GM23338 (cell line): ENCODE measurements around the gene ATAD2B.

Experiments
- EZH2 ChIP-seq: fragments of 200-600 bp; sonication (generic); IDR thresholded peaks from one replicate; pipeline ENCODE4 v1.8.0; 2017; ENCODE audit warnings: antibody characterized with exemption, mild to moderate bottlenecking, low read depth; ENCODE audit not compliant: unreplicated experiment
- ZNF331 ChIP-seq: fragments of 250-450 bp; sonication (Bioruptor Pico); IDR thresholded peaks from 2 replicates; pipeline ENCODE4 v1.5.0; 2020; ENCODE audit warnings: low read depth, mild to moderate bottlenecking, moderate library complexity
- TF ChIP-seq, protein P1 (sequence below), 2 experiments: fragments of 200-600 bp in 1 of 2; sonication (generic) in 1 of 2; conservative IDR thresholded peaks; 2 replicates each; pipeline versions ENCODE4 v1.5.1 to v1.6.1; 2016 to 2017; ENCODE audit warnings: antibody characterized with exemption in 2 of 2, low read depth in 2 of 2, mild to moderate bottlenecking in 2 of 2, moderate library complexity in 1 of 2
- TF ChIP-seq, protein P2 (sequence below): IDR thresholded peaks from one replicate; pipeline ENCODE4 v1.6.1; 2018; ENCODE audit warnings: antibody characterized with exemption; ENCODE audit not compliant: unreplicated experiment

DNA sequence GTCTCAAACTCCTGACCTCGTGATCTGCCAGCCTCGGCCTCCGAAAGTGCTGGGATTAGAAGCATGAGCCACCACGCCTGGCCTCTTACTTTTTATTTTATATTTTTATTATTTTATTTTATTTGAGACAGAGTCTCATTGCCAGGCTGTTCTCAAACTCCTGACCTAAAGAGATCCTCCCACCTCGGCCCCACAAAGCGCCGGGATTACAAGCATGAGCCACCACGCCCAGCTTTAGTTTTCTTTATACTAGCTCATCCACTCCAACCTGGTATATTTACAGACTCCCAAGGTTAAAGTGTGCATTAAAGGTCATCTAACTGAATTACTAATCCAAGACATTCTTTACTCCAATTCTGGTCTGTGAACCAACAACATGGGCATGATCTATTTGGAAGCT, 26.8 kb downstream of the ATAD2B start:
- TF ChIP-seq, protein P1, sequence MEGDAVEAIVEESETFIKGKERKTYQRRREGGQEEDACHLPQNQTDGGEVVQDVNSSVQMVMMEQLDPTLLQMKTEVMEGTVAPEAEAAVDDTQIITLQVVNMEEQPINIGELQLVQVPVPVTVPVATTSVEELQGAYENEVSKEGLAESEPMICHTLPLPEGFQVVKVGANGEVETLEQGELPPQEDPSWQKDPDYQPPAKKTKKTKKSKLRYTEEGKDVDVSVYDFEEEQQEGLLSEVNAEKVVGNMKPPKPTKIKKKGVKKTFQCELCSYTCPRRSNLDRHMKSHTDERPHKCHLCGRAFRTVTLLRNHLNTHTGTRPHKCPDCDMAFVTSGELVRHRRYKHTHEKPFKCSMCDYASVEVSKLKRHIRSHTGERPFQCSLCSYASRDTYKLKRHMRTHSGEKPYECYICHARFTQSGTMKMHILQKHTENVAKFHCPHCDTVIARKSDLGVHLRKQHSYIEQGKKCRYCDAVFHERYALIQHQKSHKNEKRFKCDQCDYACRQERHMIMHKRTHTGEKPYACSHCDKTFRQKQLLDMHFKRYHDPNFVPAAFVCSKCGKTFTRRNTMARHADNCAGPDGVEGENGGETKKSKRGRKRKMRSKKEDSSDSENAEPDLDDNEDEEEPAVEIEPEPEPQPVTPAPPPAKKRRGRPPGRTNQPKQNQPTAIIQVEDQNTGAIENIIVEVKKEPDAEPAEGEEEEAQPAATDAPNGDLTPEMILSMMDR (conservative IDR thresholded peaks at IDR 0.05; ENCODE audit: low read depth in 2 of 2) = no peak
- TF ChIP-seq, protein P2, sequence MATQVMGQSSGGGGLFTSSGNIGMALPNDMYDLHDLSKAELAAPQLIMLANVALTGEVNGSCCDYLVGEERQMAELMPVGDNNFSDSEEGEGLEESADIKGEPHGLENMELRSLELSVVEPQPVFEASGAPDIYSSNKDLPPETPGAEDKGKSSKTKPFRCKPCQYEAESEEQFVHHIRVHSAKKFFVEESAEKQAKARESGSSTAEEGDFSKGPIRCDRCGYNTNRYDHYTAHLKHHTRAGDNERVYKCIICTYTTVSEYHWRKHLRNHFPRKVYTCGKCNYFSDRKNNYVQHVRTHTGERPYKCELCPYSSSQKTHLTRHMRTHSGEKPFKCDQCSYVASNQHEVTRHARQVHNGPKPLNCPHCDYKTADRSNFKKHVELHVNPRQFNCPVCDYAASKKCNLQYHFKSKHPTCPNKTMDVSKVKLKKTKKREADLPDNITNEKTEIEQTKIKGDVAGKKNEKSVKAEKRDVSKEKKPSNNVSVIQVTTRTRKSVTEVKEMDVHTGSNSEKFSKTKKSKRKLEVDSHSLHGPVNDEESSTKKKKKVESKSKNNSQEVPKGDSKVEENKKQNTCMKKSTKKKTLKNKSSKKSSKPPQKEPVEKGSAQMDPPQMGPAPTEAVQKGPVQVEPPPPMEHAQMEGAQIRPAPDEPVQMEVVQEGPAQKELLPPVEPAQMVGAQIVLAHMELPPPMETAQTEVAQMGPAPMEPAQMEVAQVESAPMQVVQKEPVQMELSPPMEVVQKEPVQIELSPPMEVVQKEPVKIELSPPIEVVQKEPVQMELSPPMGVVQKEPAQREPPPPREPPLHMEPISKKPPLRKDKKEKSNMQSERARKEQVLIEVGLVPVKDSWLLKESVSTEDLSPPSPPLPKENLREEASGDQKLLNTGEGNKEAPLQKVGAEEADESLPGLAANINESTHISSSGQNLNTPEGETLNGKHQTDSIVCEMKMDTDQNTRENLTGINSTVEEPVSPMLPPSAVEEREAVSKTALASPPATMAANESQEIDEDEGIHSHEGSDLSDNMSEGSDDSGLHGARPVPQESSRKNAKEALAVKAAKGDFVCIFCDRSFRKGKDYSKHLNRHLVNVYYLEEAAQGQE = no peak
- TF ChIP-seq EZH2 (no peak), ZNF331 (no peak)
